Measurements from ENCODE around the gene FOXP4. TPM values are rescaled to one million over a fixed set of nuclear protein-coding genes. Genes with fewer than 3 reads are reported as not detected.

FOXP4 gene
- total and polyA plus RNA-seq, 2 of the 13 experiments (the other 11 are each of a cell fraction or from before 2014, with no cell fraction given), result 11.0 to 12.4 TPM

DNA sequence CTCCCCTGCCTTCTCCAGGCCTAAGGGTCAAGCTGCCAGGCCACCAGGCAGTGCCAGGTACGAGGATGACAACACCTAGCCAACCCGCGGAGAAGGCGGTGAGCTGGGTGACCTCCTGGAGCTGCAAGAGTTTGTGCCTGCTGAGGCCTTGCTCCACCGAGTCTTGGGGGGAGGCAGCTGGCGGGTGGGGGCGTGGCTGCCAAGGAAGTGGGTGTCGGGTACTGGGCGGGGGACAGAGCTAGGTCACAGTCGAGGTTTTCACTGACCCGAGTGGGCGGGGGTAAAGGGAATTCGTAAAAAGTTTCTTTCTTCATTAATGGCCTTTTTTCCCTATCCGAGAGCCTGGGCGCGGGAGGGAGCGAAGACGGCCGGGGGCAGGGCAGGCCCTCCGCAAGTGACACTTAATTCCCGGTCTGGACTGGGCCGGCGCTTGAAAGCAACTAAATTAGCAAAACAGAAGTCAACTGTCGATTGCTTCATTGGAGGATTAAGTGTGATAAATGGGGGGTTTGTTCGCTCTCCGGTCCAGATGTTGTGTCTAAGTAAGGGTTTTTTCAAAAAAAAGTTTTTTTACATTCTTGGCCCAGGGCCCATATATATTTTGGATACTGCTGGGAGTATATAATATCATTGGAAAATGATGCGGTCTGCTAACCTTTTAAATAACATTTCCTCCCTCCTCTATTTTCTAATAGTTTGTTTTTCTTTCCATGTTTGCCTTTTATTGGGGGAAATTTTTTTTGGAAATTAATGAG is 43.1 kb upstream of the FOXP4 start (continued):
- TF ChIP-seq, protein P1, sequence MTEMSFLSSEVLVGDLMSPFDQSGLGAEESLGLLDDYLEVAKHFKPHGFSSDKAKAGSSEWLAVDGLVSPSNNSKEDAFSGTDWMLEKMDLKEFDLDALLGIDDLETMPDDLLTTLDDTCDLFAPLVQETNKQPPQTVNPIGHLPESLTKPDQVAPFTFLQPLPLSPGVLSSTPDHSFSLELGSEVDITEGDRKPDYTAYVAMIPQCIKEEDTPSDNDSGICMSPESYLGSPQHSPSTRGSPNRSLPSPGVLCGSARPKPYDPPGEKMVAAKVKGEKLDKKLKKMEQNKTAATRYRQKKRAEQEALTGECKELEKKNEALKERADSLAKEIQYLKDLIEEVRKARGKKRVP (CRISPR knock-in tag; IDR thresholded peaks at IDR 0.05), result no peak
- TF ChIP-seq, protein P2, sequence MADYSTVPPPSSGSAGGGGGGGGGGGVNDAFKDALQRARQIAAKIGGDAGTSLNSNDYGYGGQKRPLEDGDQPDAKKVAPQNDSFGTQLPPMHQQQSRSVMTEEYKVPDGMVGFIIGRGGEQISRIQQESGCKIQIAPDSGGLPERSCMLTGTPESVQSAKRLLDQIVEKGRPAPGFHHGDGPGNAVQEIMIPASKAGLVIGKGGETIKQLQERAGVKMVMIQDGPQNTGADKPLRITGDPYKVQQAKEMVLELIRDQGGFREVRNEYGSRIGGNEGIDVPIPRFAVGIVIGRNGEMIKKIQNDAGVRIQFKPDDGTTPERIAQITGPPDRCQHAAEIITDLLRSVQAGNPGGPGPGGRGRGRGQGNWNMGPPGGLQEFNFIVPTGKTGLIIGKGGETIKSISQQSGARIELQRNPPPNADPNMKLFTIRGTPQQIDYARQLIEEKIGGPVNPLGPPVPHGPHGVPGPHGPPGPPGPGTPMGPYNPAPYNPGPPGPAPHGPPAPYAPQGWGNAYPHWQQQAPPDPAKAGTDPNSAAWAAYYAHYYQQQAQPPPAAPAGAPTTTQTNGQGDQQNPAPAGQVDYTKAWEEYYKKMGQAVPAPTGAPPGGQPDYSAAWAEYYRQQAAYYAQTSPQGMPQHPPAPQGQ (CRISPR knock-in tag; IDR thresholded peaks at IDR 0.05; ENCODE audit: borderline replicate concordance), result no peak
- TF ChIP-seq EEA1 (CRISPR knock-in tag; IDR thresholded peaks at IDR 0.05; ENCODE audit: borderline replicate concordance) (no peak), RFX5 (IDR thresholded peaks at IDR 0.05; ENCODE audit: low read depth, low read length) (no peak), MXD4 (CRISPR knock-in tag; IDR thresholded peaks at IDR 0.05) (no peak), TP53 (CRISPR knock-in tag; conservative IDR thresholded peaks at IDR 0.05) (no peak), ZMYM3 (CRISPR knock-in tag; IDR thresholded peaks at IDR 0.05) (peak; percentile 61; the same call in 1 of the 2 replicates), HMGA1 (CRISPR knock-in tag; conservative IDR thresholded peaks at IDR 0.05) (no peak), ZBTB3 (CRISPR knock-in tag; IDR thresholded peaks at IDR 0.05; ENCODE audit: borderline replicate concordance, low read depth) (no peak), STAG1 (CRISPR knock-in tag; IDR thresholded peaks at IDR 0.05) (no peak)
- TF ChIP-seq, protein P3, sequence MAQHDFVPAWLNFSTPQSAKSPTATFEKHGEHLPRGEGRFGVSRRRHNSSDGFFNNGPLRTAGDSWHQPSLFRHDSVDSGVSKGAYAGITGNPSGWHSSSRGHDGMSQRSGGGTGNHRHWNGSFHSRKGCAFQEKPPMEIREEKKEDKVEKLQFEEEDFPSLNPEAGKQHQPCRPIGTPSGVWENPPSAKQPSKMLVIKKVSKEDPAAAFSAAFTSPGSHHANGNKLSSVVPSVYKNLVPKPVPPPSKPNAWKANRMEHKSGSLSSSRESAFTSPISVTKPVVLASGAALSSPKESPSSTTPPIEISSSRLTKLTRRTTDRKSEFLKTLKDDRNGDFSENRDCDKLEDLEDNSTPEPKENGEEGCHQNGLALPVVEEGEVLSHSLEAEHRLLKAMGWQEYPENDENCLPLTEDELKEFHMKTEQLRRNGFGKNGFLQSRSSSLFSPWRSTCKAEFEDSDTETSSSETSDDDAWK (CRISPR knock-in tag; IDR thresholded peaks at IDR 0.05), result no peak
- TF ChIP-seq, protein P4, sequence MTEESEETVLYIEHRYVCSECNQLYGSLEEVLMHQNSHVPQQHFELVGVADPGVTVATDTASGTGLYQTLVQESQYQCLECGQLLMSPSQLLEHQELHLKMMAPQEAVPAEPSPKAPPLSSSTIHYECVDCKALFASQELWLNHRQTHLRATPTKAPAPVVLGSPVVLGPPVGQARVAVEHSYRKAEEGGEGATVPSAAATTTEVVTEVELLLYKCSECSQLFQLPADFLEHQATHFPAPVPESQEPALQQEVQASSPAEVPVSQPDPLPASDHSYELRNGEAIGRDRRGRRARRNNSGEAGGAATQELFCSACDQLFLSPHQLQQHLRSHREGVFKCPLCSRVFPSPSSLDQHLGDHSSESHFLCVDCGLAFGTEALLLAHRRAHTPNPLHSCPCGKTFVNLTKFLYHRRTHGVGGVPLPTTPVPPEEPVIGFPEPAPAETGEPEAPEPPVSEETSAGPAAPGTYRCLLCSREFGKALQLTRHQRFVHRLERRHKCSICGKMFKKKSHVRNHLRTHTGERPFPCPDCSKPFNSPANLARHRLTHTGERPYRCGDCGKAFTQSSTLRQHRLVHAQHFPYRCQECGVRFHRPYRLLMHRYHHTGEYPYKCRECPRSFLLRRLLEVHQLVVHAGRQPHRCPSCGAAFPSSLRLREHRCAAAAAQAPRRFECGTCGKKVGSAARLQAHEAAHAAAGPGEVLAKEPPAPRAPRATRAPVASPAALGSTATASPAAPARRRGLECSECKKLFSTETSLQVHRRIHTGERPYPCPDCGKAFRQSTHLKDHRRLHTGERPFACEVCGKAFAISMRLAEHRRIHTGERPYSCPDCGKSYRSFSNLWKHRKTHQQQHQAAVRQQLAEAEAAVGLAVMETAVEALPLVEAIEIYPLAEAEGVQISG (CRISPR knock-in tag; IDR thresholded peaks at IDR 0.05), result peak; percentile 7; the same call in 1 of the 2 replicates
- TF ChIP-seq, protein P5, sequence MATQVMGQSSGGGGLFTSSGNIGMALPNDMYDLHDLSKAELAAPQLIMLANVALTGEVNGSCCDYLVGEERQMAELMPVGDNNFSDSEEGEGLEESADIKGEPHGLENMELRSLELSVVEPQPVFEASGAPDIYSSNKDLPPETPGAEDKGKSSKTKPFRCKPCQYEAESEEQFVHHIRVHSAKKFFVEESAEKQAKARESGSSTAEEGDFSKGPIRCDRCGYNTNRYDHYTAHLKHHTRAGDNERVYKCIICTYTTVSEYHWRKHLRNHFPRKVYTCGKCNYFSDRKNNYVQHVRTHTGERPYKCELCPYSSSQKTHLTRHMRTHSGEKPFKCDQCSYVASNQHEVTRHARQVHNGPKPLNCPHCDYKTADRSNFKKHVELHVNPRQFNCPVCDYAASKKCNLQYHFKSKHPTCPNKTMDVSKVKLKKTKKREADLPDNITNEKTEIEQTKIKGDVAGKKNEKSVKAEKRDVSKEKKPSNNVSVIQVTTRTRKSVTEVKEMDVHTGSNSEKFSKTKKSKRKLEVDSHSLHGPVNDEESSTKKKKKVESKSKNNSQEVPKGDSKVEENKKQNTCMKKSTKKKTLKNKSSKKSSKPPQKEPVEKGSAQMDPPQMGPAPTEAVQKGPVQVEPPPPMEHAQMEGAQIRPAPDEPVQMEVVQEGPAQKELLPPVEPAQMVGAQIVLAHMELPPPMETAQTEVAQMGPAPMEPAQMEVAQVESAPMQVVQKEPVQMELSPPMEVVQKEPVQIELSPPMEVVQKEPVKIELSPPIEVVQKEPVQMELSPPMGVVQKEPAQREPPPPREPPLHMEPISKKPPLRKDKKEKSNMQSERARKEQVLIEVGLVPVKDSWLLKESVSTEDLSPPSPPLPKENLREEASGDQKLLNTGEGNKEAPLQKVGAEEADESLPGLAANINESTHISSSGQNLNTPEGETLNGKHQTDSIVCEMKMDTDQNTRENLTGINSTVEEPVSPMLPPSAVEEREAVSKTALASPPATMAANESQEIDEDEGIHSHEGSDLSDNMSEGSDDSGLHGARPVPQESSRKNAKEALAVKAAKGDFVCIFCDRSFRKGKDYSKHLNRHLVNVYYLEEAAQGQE (IDR thresholded peaks at IDR 0.05; ENCODE audit: borderline replicate concordance in 1 of 2, low read depth in 1 of 2, low read length in 2 of 2), result no peak
- TF ChIP-seq, protein P6, sequence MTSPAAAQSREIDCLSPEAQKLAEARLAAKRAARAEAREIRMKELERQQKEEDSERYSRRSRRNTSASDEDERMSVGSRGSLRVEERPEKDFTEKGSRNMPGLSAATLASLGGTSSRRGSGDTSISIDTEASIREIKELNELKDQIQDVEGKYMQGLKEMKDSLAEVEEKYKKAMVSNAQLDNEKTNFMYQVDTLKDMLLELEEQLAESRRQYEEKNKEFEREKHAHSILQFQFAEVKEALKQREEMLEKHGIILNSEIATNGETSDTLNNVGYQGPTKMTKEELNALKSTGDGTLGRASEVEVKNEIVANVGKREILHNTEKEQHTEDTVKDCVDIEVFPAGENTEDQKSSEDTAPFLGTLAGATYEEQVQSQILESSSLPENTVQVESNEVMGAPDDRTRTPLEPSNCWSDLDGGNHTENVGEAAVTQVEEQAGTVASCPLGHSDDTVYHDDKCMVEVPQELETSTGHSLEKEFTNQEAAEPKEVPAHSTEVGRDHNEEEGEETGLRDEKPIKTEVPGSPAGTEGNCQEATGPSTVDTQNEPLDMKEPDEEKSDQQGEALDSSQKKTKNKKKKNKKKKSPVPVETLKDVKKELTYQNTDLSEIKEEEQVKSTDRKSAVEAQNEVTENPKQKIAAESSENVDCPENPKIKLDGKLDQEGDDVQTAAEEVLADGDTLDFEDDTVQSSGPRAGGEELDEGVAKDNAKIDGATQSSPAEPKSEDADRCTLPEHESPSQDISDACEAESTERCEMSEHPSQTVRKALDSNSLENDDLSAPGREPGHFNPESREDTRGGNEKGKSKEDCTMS (CRISPR knock-in tag; conservative IDR thresholded peaks at IDR 0.05), result no peak

Data from HepG2 (cell line).